SK-N-SH treated with all-trans-retinoic acid at 6 μM for 48 hours (cell line): ENCODE results near the gene TOMM34.
A peak's percentile ranks its signal among the peaks of the same experiment; 100 is the strongest.

Experiments
- ATAC-seq: fragments of 200-7000 bp; cut with Tn5 transposase; 3 replicates; pipeline ENCODE4 v1.9.1; 2020; ENCODE audit warnings: mild to moderate bottlenecking, moderate library complexity
- ARNTL ChIP-seq: fragments of 450-650 bp; formaldehyde crosslinking; IDR thresholded peaks from 2 replicates; pipeline ENCODE4 v1.5.0; 2020; ENCODE audit warnings: low read depth, mild to moderate bottlenecking, moderate library complexity, borderline replicate concordance
- BACH2 ChIP-seq: fragments of 250-450 bp; sonication (Bioruptor Pico); IDR thresholded peaks from 2 replicates; pipeline ENCODE4 v1.9.0; 2021; ENCODE audit warnings: mild to moderate bottlenecking, borderline replicate concordance
- CSDC2 ChIP-seq: fragments of 250-450 bp; sonication (Bioruptor Pico); IDR thresholded peaks from 2 replicates; pipeline ENCODE4 v1.5.0; 2020; ENCODE audit warnings: mild to moderate bottlenecking, moderate library complexity
- GLIS3 ChIP-seq: fragments of 250-450 bp; sonication (Bioruptor Pico); IDR thresholded peaks from 2 replicates; pipeline ENCODE4 v1.5.0; 2020; ENCODE audit warnings: mild to moderate bottlenecking, moderate library complexity
- ISL1 ChIP-seq: fragments of 250-450 bp; sonication (Bioruptor Pico); IDR thresholded peaks from 2 replicates; pipeline ENCODE4 v2.1.2; 2022; ENCODE audit warnings: mild to moderate bottlenecking, moderate library complexity
- OSR1 ChIP-seq: fragments of 250-450 bp; sonication (Bioruptor Pico); IDR thresholded peaks from 2 replicates; pipeline ENCODE4 v1.8.0; 2022; ENCODE audit warnings: moderate library complexity, mild to moderate bottlenecking, inconsistent platforms
- PPARA ChIP-seq: fragments of 250-450 bp; sonication (Bioruptor Pico); IDR thresholded peaks from 2 replicates; pipeline ENCODE4 v1.5.0; 2020; ENCODE audit warnings: mild to moderate bottlenecking, borderline replicate concordance
- RARB ChIP-seq: fragments of 250-450 bp; sonication (Bioruptor Pico); IDR thresholded peaks from 2 replicates; pipeline ENCODE4 v1.8.0; 2021; ENCODE audit warnings: mild to moderate bottlenecking, moderate library complexity
- SNAI2 ChIP-seq: fragments of 250-450 bp; sonication (Bioruptor Pico); IDR thresholded peaks from 2 replicates; pipeline ENCODE4 v1.5.0; 2020; ENCODE audit warnings: mild to moderate bottlenecking, moderate library complexity
- TOX ChIP-seq: fragments of 250-450 bp; sonication (Bioruptor Pico); IDR thresholded peaks from 2 replicates; pipeline ENCODE4 v1.8.0; 2021; ENCODE audit warnings: mild to moderate bottlenecking, moderate library complexity, borderline replicate concordance
- ZC3H10 ChIP-seq: fragments of 250-450 bp; sonication (Bioruptor Pico); IDR thresholded peaks from 2 replicates; pipeline ENCODE4 v1.5.1; 2021; ENCODE audit warnings: mild to moderate bottlenecking, moderate library complexity
- ZFP3 ChIP-seq: fragments of 250-450 bp; sonication (Bioruptor Pico); IDR thresholded peaks from 2 replicates; pipeline ENCODE4 v1.5.0; 2020; ENCODE audit warnings: mild to moderate bottlenecking, moderate library complexity
- ZFP30 ChIP-seq: fragments of 450-650 bp; formaldehyde crosslinking; IDR thresholded peaks from 2 replicates; pipeline ENCODE4 v1.5.0; 2022; ENCODE audit warnings: mild to moderate bottlenecking, moderate library complexity
- ZNF565 ChIP-seq: fragments of 450-650 bp; formaldehyde crosslinking; conservative IDR thresholded peaks from 2 replicates; pipeline ENCODE4 v1.5.0; 2020; ENCODE audit warnings: low read depth, mild to moderate bottlenecking, moderate library complexity
- ZNF70 ChIP-seq: fragments of 450-650 bp; formaldehyde crosslinking; IDR thresholded peaks from 2 replicates; pipeline ENCODE4 v1.5.0; 2020; ENCODE audit warnings: mild to moderate bottlenecking, moderate library complexity
- ZNF8 ChIP-seq: fragments of 450-650 bp; formaldehyde crosslinking; IDR thresholded peaks from 2 replicates; pipeline ENCODE4 v1.5.0; 2020; ENCODE audit warnings: mild to moderate bottlenecking, moderate library complexity
- TF ChIP-seq, protein P1 (sequence below): fragments of 250-450 bp; sonication (Bioruptor Pico); IDR thresholded peaks from 2 replicates; pipeline ENCODE4 v1.8.0; 2021; ENCODE audit warnings: low read depth, mild to moderate bottlenecking, moderate library complexity, borderline replicate concordance
- TF ChIP-seq, protein P2 (sequence below): fragments of 250-450 bp; sonication (Bioruptor Pico); IDR thresholded peaks from 2 replicates; pipeline ENCODE4 v1.5.1; 2020; ENCODE audit warnings: low read depth, mild to moderate bottlenecking, moderate library complexity
- TF ChIP-seq, protein P3 (sequence below): fragments of 250-450 bp; sonication (Bioruptor Pico); IDR thresholded peaks from 2 replicates; pipeline ENCODE4 v1.8.0; 2020; ENCODE audit warnings: mild to moderate bottlenecking, moderate library complexity, borderline replicate concordance
- TF ChIP-seq, protein P4 (sequence below): fragments of 250-450 bp; sonication (Bioruptor Pico); IDR thresholded peaks from 2 replicates; pipeline ENCODE4 v1.5.1; 2021; ENCODE audit warnings: mild to moderate bottlenecking, moderate library complexity
- TF ChIP-seq, protein P5 (sequence below): fragments of 250-450 bp; sonication (Bioruptor Pico); IDR thresholded peaks from 2 replicates; pipeline ENCODE4 v1.5.0; 2020; ENCODE audit warnings: mild to moderate bottlenecking, moderate library complexity

The TOMM34 gene

DNA sequence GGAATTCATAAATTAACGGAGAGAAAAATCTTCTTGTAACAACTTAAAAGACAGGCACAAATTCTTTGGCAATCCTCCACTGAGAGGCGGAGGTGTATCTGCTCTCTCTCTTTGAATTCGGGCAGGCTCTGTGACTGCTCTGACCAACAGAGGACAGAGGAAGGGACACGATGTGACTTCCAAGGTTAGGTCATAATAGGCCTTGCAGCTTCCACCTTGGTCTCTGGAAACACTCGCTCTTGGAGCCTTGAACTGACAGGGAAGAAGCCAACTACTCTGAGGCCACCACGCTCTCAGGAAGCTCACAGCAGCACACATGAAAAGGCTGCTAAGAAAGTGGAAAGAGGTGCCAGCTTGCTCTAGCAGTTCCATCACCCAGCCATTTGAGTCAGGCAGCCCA lies 14.9 kb downstream of the TOMM34 start:
- ATAC-seq = no peak
- TF ChIP-seq TOX (CRISPR knock-in tag) = no peak
- no peak for TF ChIP-seq SNAI2
- TF ChIP-seq, all 23 proteins: peak for 0

DNA sequence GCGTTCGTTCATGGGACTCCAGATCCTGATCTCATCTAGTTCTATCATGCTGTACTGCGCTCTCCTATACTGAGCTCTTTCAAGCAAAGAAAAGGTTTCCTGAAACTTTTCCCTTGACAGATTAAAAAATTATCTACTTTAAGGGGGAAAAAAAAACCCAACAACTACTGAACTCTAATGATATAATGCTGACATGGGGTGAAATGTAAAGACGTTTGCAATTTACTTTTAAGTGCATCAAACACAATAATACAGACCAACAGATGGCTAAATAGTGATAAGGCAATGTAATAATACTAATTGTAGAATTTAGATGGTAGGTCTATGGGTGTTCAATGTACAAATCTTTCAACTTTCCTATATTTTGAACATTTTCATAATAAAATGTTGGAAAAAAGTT lies 16.4 kb downstream of the TOMM34 start:
- no peak for ATAC-seq
- TF ChIP-seq ZC3H10 (CRISPR knock-in tag) (no peak), TOX (CRISPR knock-in tag) (no peak), OSR1 (CRISPR knock-in tag) (no peak), ZNF565 (CRISPR knock-in tag) (no peak), ZNF8 (CRISPR knock-in tag) (no peak), ARNTL (CRISPR knock-in tag) (no peak), ZNF70 (CRISPR knock-in tag) (no peak)
- TF ChIP-seq, protein P1, sequence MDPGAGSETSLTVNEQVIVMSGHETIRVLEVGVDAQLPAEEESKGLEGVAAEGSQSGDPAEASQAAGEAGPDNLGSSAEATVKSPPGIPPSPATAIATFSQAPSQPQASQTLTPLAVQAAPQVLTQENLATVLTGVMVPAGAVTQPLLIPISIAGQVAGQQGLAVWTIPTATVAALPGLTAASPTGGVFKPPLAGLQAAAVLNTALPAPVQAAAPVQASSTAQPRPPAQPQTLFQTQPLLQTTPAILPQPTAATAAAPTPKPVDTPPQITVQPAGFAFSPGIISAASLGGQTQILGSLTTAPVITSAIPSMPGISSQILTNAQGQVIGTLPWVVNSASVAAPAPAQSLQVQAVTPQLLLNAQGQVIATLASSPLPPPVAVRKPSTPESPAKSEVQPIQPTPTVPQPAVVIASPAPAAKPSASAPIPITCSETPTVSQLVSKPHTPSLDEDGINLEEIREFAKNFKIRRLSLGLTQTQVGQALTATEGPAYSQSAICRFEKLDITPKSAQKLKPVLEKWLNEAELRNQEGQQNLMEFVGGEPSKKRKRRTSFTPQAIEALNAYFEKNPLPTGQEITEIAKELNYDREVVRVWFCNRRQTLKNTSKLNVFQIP = no peak
- TF ChIP-seq, protein P2, sequence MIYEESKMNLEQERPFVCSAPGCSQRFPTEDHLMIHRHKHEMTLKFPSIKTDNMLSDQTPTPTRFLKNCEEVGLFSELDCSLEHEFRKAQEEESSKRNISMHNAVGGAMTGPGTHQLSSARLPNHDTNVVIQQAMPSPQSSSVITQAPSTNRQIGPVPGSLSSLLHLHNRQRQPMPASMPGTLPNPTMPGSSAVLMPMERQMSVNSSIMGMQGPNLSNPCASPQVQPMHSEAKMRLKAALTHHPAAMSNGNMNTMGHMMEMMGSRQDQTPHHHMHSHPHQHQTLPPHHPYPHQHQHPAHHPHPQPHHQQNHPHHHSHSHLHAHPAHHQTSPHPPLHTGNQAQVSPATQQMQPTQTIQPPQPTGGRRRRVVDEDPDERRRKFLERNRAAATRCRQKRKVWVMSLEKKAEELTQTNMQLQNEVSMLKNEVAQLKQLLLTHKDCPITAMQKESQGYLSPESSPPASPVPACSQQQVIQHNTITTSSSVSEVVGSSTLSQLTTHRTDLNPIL (CRISPR knock-in tag) = no peak
- TF ChIP-seq, protein P3, sequence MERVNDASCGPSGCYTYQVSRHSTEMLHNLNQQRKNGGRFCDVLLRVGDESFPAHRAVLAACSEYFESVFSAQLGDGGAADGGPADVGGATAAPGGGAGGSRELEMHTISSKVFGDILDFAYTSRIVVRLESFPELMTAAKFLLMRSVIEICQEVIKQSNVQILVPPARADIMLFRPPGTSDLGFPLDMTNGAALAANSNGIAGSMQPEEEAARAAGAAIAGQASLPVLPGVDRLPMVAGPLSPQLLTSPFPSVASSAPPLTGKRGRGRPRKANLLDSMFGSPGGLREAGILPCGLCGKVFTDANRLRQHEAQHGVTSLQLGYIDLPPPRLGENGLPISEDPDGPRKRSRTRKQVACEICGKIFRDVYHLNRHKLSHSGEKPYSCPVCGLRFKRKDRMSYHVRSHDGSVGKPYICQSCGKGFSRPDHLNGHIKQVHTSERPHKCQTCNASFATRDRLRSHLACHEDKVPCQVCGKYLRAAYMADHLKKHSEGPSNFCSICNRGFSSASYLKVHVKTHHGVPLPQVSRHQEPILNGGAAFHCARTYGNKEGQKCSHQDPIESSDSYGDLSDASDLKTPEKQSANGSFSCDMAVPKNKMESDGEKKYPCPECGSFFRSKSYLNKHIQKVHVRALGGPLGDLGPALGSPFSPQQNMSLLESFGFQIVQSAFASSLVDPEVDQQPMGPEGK (CRISPR knock-in tag) = no peak

DNA sequence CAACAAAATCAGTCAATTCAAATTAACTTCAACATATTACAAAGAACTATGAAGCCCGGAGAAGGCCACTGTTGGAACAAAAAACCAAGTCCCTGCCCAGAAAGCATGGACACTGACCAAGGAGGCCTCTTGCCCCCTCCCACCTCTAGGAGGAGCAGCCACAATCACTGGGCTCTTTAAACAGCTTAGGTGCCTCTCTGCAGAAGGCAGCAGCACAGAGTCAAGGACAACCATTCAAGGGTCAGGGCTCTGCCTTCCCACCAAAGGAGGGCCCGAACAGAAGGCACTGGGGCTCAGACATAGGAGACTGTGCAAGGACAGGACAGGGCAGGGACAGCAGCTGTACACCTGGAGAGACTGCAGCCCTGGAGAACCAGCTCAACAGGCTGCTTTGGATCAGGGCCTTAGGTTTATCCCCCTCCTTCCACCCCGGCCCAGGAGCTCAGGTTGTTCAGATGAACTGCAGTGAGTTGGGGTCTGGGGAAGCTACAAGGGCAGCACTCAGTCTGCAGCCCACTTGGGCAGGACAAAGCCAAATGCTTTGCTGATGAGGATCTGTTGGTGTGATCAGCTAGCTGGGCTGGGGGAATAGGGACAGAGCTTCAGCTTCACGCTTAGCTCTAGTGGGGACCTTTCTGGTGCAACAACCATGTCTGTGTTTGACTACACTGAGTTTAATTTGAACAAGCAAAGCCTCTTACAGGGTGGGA lies 17.8 kb downstream of the TOMM34 start:
- no peak for TF ChIP-seq ARNTL (CRISPR knock-in tag)
- TF ChIP-seq ZC3H10 (CRISPR knock-in tag) = no peak
- no peak for TF ChIP-seq ZFP30 (CRISPR knock-in tag)
- TF ChIP-seq BACH2 (CRISPR knock-in tag) = no peak
- TF ChIP-seq ZNF565 (CRISPR knock-in tag) = no peak
- no peak for TF ChIP-seq ZNF70 (CRISPR knock-in tag)
- no peak for TF ChIP-seq CSDC2 (CRISPR knock-in tag)
- no peak for TF ChIP-seq PPARA (CRISPR knock-in tag)
- TF ChIP-seq, protein P4, sequence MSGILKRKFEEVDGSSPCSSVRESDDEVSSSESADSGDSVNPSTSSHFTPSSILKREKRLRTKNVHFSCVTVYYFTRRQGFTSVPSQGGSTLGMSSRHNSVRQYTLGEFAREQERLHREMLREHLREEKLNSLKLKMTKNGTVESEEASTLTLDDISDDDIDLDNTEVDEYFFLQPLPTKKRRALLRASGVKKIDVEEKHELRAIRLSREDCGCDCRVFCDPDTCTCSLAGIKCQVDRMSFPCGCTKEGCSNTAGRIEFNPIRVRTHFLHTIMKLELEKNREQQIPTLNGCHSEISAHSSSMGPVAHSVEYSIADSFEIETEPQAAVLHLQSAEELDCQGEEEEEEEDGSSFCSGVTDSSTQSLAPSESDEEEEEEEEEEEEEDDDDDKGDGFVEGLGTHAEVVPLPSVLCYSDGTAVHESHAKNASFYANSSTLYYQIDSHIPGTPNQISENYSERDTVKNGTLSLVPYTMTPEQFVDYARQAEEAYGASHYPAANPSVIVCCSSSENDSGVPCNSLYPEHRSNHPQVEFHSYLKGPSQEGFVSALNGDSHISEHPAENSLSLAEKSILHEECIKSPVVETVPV (CRISPR knock-in tag) = no peak
- TF ChIP-seq TOX (CRISPR knock-in tag) = no peak
- TF ChIP-seq ISL1 (CRISPR knock-in tag) = no peak
- ATAC-seq = peak; percentile 47

DNA sequence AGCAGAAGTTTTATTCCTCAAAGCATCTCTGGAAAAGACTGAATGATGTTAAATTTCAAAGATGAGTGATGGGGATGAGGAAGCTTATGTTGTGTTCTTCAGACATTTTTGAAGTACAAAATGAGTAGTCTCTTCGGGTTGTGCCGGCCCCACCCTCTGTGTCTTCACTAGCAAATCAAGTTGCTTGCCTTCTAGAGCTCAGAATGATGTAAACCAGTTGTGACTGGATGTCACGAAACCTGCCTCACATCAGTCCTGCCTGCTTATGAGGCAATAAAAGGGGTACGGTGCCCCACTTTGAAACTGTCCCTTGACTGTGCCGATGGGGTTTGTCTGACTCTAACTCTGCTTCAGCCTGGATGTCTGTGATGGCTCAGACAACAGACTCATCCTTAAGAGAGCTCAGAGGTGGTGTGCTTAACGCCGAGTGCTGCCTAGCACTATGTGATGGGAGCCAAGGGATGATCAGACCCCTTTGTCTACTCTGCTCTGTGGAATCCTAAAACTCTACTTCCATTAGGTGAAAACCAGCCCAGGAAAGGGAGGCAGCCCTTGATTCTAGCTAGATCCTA lies 19.0 kb downstream of the TOMM34 start:
- TF ChIP-seq ZC3H10 (CRISPR knock-in tag) (no peak), BACH2 (CRISPR knock-in tag) (no peak)
- TF ChIP-seq, all 23 proteins: peak for 0
- no peak for ATAC-seq

DNA sequence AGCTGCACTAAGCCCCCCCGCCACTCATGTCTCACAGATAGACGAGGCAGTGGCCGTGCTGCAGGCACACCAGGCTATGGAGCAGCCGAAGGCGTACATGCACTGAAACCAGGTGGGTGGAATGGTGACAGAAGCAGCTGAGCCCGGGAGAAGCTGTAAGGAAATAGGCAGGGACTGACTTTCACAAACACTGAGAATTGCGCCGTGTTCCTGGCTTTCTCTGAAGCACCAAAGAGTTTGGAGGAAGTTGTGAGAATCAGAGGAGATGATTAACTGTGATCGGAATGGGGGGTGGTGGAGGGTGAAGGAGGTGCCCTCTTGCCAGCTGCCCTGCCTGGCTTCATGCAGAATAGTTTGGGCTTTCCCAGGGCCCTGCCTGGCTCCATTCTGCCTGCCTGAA lies 21.6 kb downstream of the TOMM34 start:
- ATAC-seq = no peak
- TF ChIP-seq OSR1 (CRISPR knock-in tag) (no peak), ZNF8 (CRISPR knock-in tag) (no peak), SNAI2 (no peak), ZNF565 (CRISPR knock-in tag) (no peak), TOX (CRISPR knock-in tag) (no peak), ZC3H10 (CRISPR knock-in tag) (no peak), CSDC2 (CRISPR knock-in tag) (no peak), ZFP3 (CRISPR knock-in tag) (no peak), PPARA (CRISPR knock-in tag) (no peak), GLIS3 (no peak), ZFP30 (CRISPR knock-in tag) (no peak), ZNF70 (CRISPR knock-in tag) (no peak), RARB (CRISPR knock-in tag) (no peak)
- TF ChIP-seq, protein P5, sequence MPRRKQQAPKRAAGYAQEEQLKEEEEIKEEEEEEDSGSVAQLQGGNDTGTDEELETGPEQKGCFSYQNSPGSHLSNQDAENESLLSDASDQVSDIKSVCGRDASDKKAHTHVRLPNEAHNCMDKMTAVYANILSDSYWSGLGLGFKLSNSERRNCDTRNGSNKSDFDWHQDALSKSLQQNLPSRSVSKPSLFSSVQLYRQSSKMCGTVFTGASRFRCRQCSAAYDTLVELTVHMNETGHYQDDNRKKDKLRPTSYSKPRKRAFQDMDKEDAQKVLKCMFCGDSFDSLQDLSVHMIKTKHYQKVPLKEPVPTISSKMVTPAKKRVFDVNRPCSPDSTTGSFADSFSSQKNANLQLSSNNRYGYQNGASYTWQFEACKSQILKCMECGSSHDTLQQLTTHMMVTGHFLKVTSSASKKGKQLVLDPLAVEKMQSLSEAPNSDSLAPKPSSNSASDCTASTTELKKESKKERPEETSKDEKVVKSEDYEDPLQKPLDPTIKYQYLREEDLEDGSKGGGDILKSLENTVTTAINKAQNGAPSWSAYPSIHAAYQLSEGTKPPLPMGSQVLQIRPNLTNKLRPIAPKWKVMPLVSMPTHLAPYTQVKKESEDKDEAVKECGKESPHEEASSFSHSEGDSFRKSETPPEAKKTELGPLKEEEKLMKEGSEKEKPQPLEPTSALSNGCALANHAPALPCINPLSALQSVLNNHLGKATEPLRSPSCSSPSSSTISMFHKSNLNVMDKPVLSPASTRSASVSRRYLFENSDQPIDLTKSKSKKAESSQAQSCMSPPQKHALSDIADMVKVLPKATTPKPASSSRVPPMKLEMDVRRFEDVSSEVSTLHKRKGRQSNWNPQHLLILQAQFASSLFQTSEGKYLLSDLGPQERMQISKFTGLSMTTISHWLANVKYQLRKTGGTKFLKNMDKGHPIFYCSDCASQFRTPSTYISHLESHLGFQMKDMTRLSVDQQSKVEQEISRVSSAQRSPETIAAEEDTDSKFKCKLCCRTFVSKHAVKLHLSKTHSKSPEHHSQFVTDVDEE (CRISPR knock-in tag) = no peak
- TF ChIP-seq, protein P2 (CRISPR knock-in tag) = no peak
